ENCODE measurements around the gene TNPO3.

- TF ChIP-seq EZH2 (IDR thresholded peaks at IDR 0.05) (no peak), POLR2AphosphoS5 (IDR thresholded peaks at IDR 0.05; ENCODE audit: borderline replicate concordance, low read depth, low read length) (no peak), FOXP2 (optimal IDR thresholded peaks at IDR 0.05; ENCODE audit: control extremely low read depth, extremely low read length, insufficient read depth) (no peak)
Observed at GRCh38 chr7:128928882-128929788, 125.8 kb downstream of the TNPO3 start.
